Upper lobe of left lung (tissue), 6 donors: Measurements from ENCODE around the gene PEA15. TPM values are rescaled to one million over a fixed set of nuclear protein-coding genes. Genes with fewer than 3 reads are reported as not detected.

Experiments used
- ATAC-seq, 2 donors: fragments of 200-7000 bp; cut with Tn5 transposase; one replicate each; pipeline ENCODE4 v1.9.1; 2022; ENCODE audit warnings: mild to moderate bottlenecking in 2 of 2, moderate library complexity in 2 of 2; ENCODE audit not compliant: low FRiP score in 2 of 2
- DNase-seq, 2 donors: peaks; one replicate each; pipeline ENCODE4 v3.0.0-alpha.2; 2019 to 2020
- H3K27ac ChIP-seq, 4 donors: fragments of 200-600 bp; sonication (generic); one replicate each; pipeline ENCODE4 v1.5.1; 2016 to 2019
- H3K27me3 ChIP-seq, 4 donors: fragments of 200-600 bp; sonication (generic); one replicate each; pipeline ENCODE4 v1.5.1; 2017 to 2019
- H3K36me3 ChIP-seq, 4 donors: fragments of 200-600 bp; sonication (generic); one replicate each; pipeline ENCODE4 v1.5.1; 2016 to 2019
- H3K4me1 ChIP-seq, 4 donors: fragments of 200-600 bp; sonication (generic); one replicate each; pipeline ENCODE4 v1.5.1; 2018 to 2019
- H3K4me3 ChIP-seq, 4 donors: fragments of 200-600 bp; sonication (generic); one replicate each; pipeline ENCODE4 v1.5.1; 2017 to 2019; ENCODE audit warnings: mild to moderate bottlenecking in 2 of 4, moderate library complexity in 1 of 4
- H3K9me3 ChIP-seq, 4 donors: fragments of 200-600 bp; sonication (generic); one replicate each; pipeline ENCODE4 v1.5.1; 2018 to 2019
- EP300 ChIP-seq, 4 donors: sonication (generic); formaldehyde crosslinking; IDR thresholded peaks; one replicate each; pipeline ENCODE4 v1.5.1; 2017; ENCODE audit warnings: antibody characterized with exemption in 4 of 4, control low read depth in 2 of 4
- POLR2A ChIP-seq, 4 donors: fragments of 450-650 bp; IDR thresholded peaks; one replicate each; pipeline ENCODE4 v1.5.1; 2016 to 2017; ENCODE audit warnings: antibody characterized with exemption in 4 of 4, mild to moderate bottlenecking in 2 of 4
- POLR2AphosphoS5 ChIP-seq, 2 donors: sonication (generic); formaldehyde crosslinking; IDR thresholded peaks; one replicate each; pipeline ENCODE4 v1.5.1; 2017; ENCODE audit warnings: antibody characterized with exemption in 2 of 2
- WGBS, 2 donors: methylation state at CpG; one replicate each; pipeline ENCODE4 v1.1.5; 2017 to 2018; 5-methylcytosine and 5-hydroxymethylcytosine counted together
- total RNA-seq, 6 donors: library from RNA; depleted of rRNA in 4 of 6; stranded (reverse); fragments of >200 nt in 4 of 6; gene quantifications; one replicate each; pipeline versions ENCODE4 v1.1.0 to v1.2.1, GENCODE V29; 2016 to 2021
- TF ChIP-seq, protein P1 (sequence below), 6 experiments: fragments of 450-650 bp in 4 of 6; fragments of 200-600 bp in 2 of 6; sonication (generic) in 2 of 6; IDR thresholded peaks; one replicate each; pipeline ENCODE4 v1.5.1; 2016 to 2019; ENCODE audit warnings: antibody characterized with exemption in 6 of 6
- donor health status: DM: no; HTN: no; CAD: no; lungs with moderate emphysema.
- donor health status: DM: no; HTN: yes; CAD: no; lungs with severe emphysema.

PEA15 gene
- total RNA-seq, 6 donors from 2014 or later: 30.4 to 174 (median 67.9) TPM

GRCh38 chr1:160158534-160158933, 46.6 kb upstream of the PEA15 start:
- Histone ChIP-seq H3K4me3 (no peak overlapping the region), H3K36me3 (no peaks in the 10 kb centered on the region), H3K27ac (no peak overlapping the region), H3K4me1 (peaks cover 0 to 7% (median 3%) of the 10 kb centered on the region in 4 donors), H3K9me3 (no peaks in the 10 kb centered on the region), H3K27me3 (no peaks in the 10 kb centered on the region)
- ATAC-seq (no peak), DNase-seq (no peak)
- 77 to 87% methylated on average over 4 of the region's 4 CpGs for WGBS, 2 donors
- TF ChIP-seq, protein P1, sequence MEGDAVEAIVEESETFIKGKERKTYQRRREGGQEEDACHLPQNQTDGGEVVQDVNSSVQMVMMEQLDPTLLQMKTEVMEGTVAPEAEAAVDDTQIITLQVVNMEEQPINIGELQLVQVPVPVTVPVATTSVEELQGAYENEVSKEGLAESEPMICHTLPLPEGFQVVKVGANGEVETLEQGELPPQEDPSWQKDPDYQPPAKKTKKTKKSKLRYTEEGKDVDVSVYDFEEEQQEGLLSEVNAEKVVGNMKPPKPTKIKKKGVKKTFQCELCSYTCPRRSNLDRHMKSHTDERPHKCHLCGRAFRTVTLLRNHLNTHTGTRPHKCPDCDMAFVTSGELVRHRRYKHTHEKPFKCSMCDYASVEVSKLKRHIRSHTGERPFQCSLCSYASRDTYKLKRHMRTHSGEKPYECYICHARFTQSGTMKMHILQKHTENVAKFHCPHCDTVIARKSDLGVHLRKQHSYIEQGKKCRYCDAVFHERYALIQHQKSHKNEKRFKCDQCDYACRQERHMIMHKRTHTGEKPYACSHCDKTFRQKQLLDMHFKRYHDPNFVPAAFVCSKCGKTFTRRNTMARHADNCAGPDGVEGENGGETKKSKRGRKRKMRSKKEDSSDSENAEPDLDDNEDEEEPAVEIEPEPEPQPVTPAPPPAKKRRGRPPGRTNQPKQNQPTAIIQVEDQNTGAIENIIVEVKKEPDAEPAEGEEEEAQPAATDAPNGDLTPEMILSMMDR (IDR thresholded peaks at IDR 0.05): no peak
- TF ChIP-seq EP300 (IDR thresholded peaks at IDR 0.05): no peak
- TF ChIP-seq POLR2A (IDR thresholded peaks at IDR 0.05): no peak
- no peak for TF ChIP-seq POLR2AphosphoS5 (IDR thresholded peaks at IDR 0.05)

DNA sequence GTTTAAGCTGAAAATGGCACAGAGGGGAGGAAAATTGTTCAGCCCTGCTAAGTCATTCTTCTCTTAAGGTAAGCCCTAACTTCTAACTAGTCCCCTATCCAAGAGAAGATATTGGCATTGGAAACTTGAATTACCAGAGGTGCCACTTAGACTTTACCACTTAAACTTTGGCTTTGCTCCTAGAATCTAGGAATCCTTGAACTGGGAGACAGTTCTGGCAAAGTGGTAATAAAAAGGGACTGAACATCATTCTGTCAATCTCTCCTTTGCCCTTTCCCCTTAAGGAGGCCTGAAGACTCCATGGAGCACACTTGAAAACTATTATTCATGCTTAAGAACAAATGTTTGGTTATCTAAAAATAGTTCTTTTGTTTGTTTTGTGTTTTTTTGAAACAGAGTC, 45.3 kb upstream of the PEA15 start:
- peaks cover 0 to 7% (median 3%) of the 10 kb centered on the region in 4 donors for H3K4me1 ChIP-seq
- H3K36me3 ChIP-seq: no peaks in the 10 kb centered on the region
- TF ChIP-seq POLR2A (IDR thresholded peaks at IDR 0.05): no peak
- peak in 2 of 4 donors; percentile 16 to 66 for TF ChIP-seq EP300 (IDR thresholded peaks at IDR 0.05)
- H3K4me3 ChIP-seq: no peak overlapping the region
- H3K27ac ChIP-seq: no peak overlapping the region
- no peaks in the 10 kb centered on the region for H3K9me3 ChIP-seq
- peak; percentile 30 to 83 for ATAC-seq
- DNase-seq: no peak
- H3K27me3 ChIP-seq: no peaks in the 10 kb centered on the region

GRCh38 chr1:160161965-160162705, 43.0 kb upstream of the PEA15 start:
- WGBS, 2 donors: 53 to 65% methylated on average over 4 to 6 of the region's 6 CpGs
- no peaks in the 10 kb centered on the region for H3K27me3 ChIP-seq
- no peaks in the 10 kb centered on the region for H3K36me3 ChIP-seq
- no peak overlapping the region for H3K27ac ChIP-seq
- H3K4me3 ChIP-seq: no peak overlapping the region
- TF ChIP-seq EP300 (IDR thresholded peaks at IDR 0.05) (no peak), POLR2A (IDR thresholded peaks at IDR 0.05) (no peak), POLR2AphosphoS5 (IDR thresholded peaks at IDR 0.05) (no peak)
- TF ChIP-seq, protein P1 (IDR thresholded peaks at IDR 0.05): peak in 2 of 6 experiments; percentile 29 to 37
- H3K4me1 ChIP-seq: peaks cover 0 to 7% (median 3%) of the 10 kb centered on the region in 4 donors
- ATAC-seq: peak in 1 of 2 donors; percentile 20
- H3K9me3 ChIP-seq: no peaks in the 10 kb centered on the region
- peak in 1 of 2 donors; percentile 39 for DNase-seq

DNA sequence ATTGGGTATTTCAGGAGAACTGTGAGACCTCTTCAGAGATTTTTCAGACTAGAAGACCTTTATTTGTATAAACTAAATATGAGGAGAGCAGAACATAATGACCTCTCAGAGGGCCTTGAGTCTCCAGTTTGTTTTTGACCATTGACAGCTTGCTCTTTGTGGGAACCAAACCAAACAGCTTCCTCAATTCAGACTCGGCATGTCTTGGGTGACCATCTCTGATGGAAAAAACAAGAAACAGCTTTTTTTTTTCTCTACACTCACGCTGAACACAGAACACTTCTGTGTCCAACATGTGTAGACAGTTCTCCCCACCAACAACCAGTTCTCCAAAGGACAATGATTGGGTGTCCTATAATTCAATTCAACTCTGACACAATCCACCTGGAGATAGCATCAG, 42.3 kb upstream of the PEA15 start:
- Histone ChIP-seq H3K4me1 (peaks cover 0 to 7% (median 3%) of the 10 kb centered on the region in 4 donors), H3K9me3 (no peaks in the 10 kb centered on the region), H3K36me3 (no peaks in the 10 kb centered on the region), H3K27me3 (no peaks in the 10 kb centered on the region), H3K4me3 (no peak overlapping the region), H3K27ac (no peak overlapping the region)
- 57 to 61% methylated on average over 2 of the region's 2 CpGs for WGBS, 2 donors
- ATAC-seq: no peak
- no peak for DNase-seq
- TF ChIP-seq POLR2AphosphoS5 (IDR thresholded peaks at IDR 0.05) (no peak), POLR2A (IDR thresholded peaks at IDR 0.05) (no peak), EP300 (IDR thresholded peaks at IDR 0.05) (no peak)
- TF ChIP-seq, protein P1 (IDR thresholded peaks at IDR 0.05): no peak

DNA sequence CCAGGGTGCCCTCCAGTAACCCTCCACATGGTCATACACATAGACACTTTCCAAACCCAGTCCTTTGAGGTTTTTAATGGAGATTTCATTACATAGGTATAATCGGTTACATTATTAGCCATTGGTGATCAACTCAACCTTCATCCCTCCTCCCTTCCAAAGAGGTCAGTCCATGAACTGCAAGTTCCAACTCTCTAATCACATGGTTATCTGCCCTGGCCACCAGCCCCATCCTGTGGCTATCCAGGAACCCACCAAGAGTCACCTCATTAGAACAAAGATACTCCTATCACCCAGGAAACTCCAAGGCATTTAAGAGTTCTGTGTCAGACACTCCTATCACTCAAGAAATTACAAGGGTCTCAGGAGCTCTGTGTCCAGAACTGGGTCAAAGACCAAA, 41.6 kb upstream of the PEA15 start:
- H3K36me3 ChIP-seq: no peaks in the 10 kb centered on the region
- ATAC-seq: no peak

More for the DNA sequence above, 41.6 kb upstream of the PEA15 start:
- TF ChIP-seq EP300 (IDR thresholded peaks at IDR 0.05) (no peak), POLR2A (IDR thresholded peaks at IDR 0.05) (no peak), POLR2AphosphoS5 (IDR thresholded peaks at IDR 0.05) (no peak)
- TF ChIP-seq, protein P1 (IDR thresholded peaks at IDR 0.05): no peak
- Histone ChIP-seq H3K4me1 (peaks cover 0 to 7% (median 3%) of the 10 kb centered on the region in 4 donors), H3K4me3 (no peak overlapping the region), H3K9me3 (no peaks in the 10 kb centered on the region), H3K27ac (no peak overlapping the region), H3K27me3 (no peaks in the 10 kb centered on the region)
- WGBS, 2 donors: 78 to 100% methylated on average over 1 of the region's 1 CpG
- no peak for DNase-seq
